HEK293 (cell line): ENCODE measurements around the gene VSTM2B.
A peak's percentile ranks its signal among the peaks of the same experiment; 100 is the strongest.

ENCODE experiments used
- CTCF ChIA-PET: fragments of 350-600 bp; formaldehyde crosslinking; extraction: SDS; loops from one replicate; lab custom pipeline; 2021; ENCODE audit warnings: antibody characterized with exemption; lab: Yijun Ruan, JAX
- POLR2A ChIA-PET: fragments of 300-600 bp; formaldehyde crosslinking; extraction: SDS; loops from one replicate; lab custom pipeline; 2020; ENCODE audit warnings: antibody characterized with exemption, inconsistent platforms; lab: Yijun Ruan, JAX
- H3K27ac ChIP-seq: fragments of 200-500 bp; sonication (Bioruptor generic); 2 replicates; pipeline ENCODE4 v1.5.1; 2014; ENCODE audit warnings: low read depth, low read length, control low read depth, inconsistent platforms; ENCODE audit errors: extremely low read depth
- H3K36me3 ChIP-seq, 2 experiments: fragments of 200-500 bp in 1 of 2; sonication (Bioruptor generic) in 1 of 2; 1 replicate in 1 of 2; 2 replicates in 1 of 2; pipeline ENCODE4 v1.5.1; 2014 to 2017; ENCODE audit warnings: inconsistent platforms in 2 of 2, low read length in 2 of 2; ENCODE audit not compliant: control insufficient read depth in 2 of 2, insufficient read depth in 1 of 2
- H3K4me1 ChIP-seq: fragments of 200-500 bp; sonication (Bioruptor generic); 2 replicates; pipeline ENCODE4 v1.5.1; 2014; ENCODE audit warnings: mild to moderate bottlenecking, low read length, inconsistent platforms; ENCODE audit not compliant: control insufficient read depth, insufficient read depth
- H3K4me3 ChIP-seq: 2 replicates; pipeline ENCODE4 v1.5.1; 2011; ENCODE audit warnings: low read depth, mild to moderate bottlenecking, control low read depth, low read length, moderate library complexity
- H3K9me3 ChIP-seq: fragments of 200-500 bp; sonication (Bioruptor generic); 2 replicates; pipeline ENCODE4 v1.5.1; 2014; ENCODE audit warnings: low read depth, low read length, inconsistent platforms; ENCODE audit not compliant: control insufficient read depth, insufficient read depth
- KLF16 ChIP-seq: fragments of 450-650 bp; formaldehyde crosslinking; IDR thresholded peaks from 2 replicates; pipeline ENCODE4 v1.5.1; 2017; ENCODE audit warnings: missing biosample characterization, missing genetic modification characterization
- KLF7 ChIP-seq: fragments of 450-650 bp; formaldehyde crosslinking; IDR thresholded peaks from 2 replicates; pipeline ENCODE4 v1.5.1; 2016; ENCODE audit warnings: missing biosample characterization, missing genetic modification characterization, borderline replicate concordance
- PBX3 ChIP-seq: sonication (generic); formaldehyde crosslinking; IDR thresholded peaks from 2 replicates; pipeline ENCODE4 v1.8.1; 2022; ENCODE audit warnings: mild to moderate bottlenecking, moderate library complexity, missing genetic modification reagents
- REST ChIP-seq: fragments of 450-650 bp; formaldehyde crosslinking; IDR thresholded peaks from 2 replicates; pipeline ENCODE4 v1.5.1; 2016; ENCODE audit warnings: missing biosample characterization, missing genetic modification characterization
- ZBTB6 ChIP-seq: fragments of 450-650 bp; formaldehyde crosslinking; IDR thresholded peaks from 2 replicates; pipeline ENCODE4 v1.5.1; 2017; ENCODE audit warnings: missing biosample characterization, missing genetic modification characterization
- ZNF24 ChIP-seq: fragments of 450-650 bp; formaldehyde crosslinking; IDR thresholded peaks from 2 replicates; pipeline ENCODE4 v1.5.1; 2016; ENCODE audit warnings: missing biosample characterization, missing genetic modification characterization
- ZNF341 ChIP-seq: fragments of 450-650 bp; formaldehyde crosslinking; IDR thresholded peaks from 2 replicates; pipeline ENCODE4; 2016; ENCODE audit warnings: low read depth, missing biosample characterization, missing genetic modification characterization
- ZNF362 ChIP-seq: fragments of 450-650 bp; formaldehyde crosslinking; IDR thresholded peaks from 2 replicates; pipeline ENCODE4 v1.5.1; 2016; ENCODE audit warnings: missing biosample characterization, missing genetic modification characterization
- ZNF518A ChIP-seq: fragments of 450-650 bp; formaldehyde crosslinking; conservative IDR thresholded peaks from 2 replicates; pipeline ENCODE4 v1.5.1; 2016; ENCODE audit warnings: low read depth, missing biosample characterization, missing genetic modification characterization
- ZNF585B ChIP-seq: fragments of 450-650 bp; formaldehyde crosslinking; IDR thresholded peaks from 2 replicates; pipeline ENCODE4 v1.5.1; 2016; ENCODE audit warnings: missing biosample characterization, missing genetic modification characterization
- ZNF610 ChIP-seq: fragments of 450-650 bp; formaldehyde crosslinking; IDR thresholded peaks from 2 replicates; pipeline ENCODE4 v1.5.1; 2016; ENCODE audit warnings: missing biosample characterization, missing genetic modification characterization, borderline replicate concordance
- ZNF623 ChIP-seq: fragments of 450-650 bp; formaldehyde crosslinking; IDR thresholded peaks from 2 replicates; pipeline ENCODE4 v1.5.1; 2016; ENCODE audit warnings: missing biosample characterization, missing genetic modification characterization
- ZNF658 ChIP-seq: fragments of 450-650 bp; formaldehyde crosslinking; IDR thresholded peaks from 2 replicates; pipeline ENCODE4; 2016; ENCODE audit warnings: missing biosample characterization, missing genetic modification characterization
- ZNF843 ChIP-seq: fragments of 450-650 bp; formaldehyde crosslinking; IDR thresholded peaks from 2 replicates; pipeline ENCODE4 v1.5.1; 2016; ENCODE audit warnings: missing biosample characterization, missing genetic modification characterization
- TF ChIP-seq, protein P1 (sequence below): fragments of 450-650 bp; formaldehyde crosslinking; IDR thresholded peaks from 2 replicates; pipeline ENCODE4; 2016; ENCODE audit warnings: missing biosample characterization, missing genetic modification characterization

Gene VSTM2B

DNA sequence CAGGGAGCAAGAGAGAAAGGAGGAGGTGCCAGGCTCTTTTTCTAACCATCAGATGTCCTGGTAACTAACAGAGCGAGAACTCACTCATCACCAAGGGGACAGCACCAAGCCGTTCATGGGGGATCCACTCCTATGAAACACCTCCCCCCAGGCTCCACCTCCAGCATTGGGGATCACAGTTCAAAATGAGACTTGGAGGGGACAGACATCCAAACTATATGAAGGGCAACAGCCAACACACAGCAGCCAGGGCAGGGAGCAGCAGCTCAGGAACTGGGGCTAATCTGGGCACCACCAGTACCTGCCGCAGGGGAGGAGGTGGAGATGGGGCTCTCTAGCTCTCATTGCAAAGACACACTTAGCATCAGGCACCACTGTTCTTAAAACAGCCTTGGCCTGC is 34.3 kb upstream of the VSTM2B start:
- Histone ChIP-seq H3K4me3 (no peak overlapping the region), H3K27ac (no peak overlapping the region), H3K4me1 (peaks cover 11% of the 10 kb centered on the region; the same call in 1 of the 2 replicates), H3K9me3 (0 out of 2 replicates have a peak, but pooled peaks cover 1% of the 10 kb centered on the region), H3K36me3 (no peaks in the 10 kb centered on the region; a peak in 1 of 3 replicates)
- CTCF ChIA-PET: interaction anchor here (0.7 to 5.9 kb wide), 2 partner anchors 14 to 103 kb away, joined by 3 to 59 read pairs; no protein-coding TSS in a partner anchor
- POLR2A ChIA-PET: no interaction called here
- TF ChIP-seq, protein P1, sequence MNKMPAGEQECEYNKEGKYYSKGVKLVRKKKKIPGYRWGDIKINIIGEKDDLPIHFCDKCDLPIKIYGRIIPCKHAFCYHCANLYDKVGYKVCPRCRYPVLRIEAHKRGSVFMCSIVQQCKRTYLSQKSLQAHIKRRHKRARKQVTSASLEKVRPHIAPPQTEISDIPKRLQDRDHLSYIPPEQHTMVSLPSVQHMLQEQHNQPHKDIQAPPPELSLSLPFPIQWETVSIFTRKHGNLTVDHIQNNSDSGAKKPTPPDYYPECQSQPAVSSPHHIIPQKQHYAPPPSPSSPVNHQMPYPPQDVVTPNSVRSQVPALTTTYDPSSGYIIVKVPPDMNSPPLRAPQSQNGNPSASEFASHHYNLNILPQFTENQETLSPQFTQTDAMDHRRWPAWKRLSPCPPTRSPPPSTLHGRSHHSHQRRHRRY (tag by site-specific recombination): no peak
- TF ChIP-seq ZNF843 (tag by site-specific recombination) (no peak), KLF16 (tag by site-specific recombination) (no peak)

GRCh38 chr19:29491995-29492577 is 33.7 kb upstream of the VSTM2B start:
- TF ChIP-seq ZNF341: peak; percentile 72
- TF ChIP-seq ZNF623 (tag by site-specific recombination): no peak
- no peak for TF ChIP-seq ZNF610 (tag by site-specific recombination)
- TF ChIP-seq PBX3 (CRISPR knock-in tag): no peak
- peaks cover 11% of the 10 kb centered on the region; the same call in 1 of the 2 replicates for H3K4me1 ChIP-seq
- H3K36me3 ChIP-seq: no peaks in the 10 kb centered on the region; a peak in 1 of 3 replicates
- ChIA-PET CTCF (interaction anchor here (0.7 to 5.9 kb wide), 2 partner anchors 14 to 104 kb away, joined by 3 to 59 read pairs; no protein-coding TSS in a partner anchor), POLR2A (no interaction called here)
- H3K9me3 ChIP-seq: no peaks in the 10 kb centered on the region
- H3K27ac ChIP-seq: no peak overlapping the region
- no peak overlapping the region for H3K4me3 ChIP-seq

DNA sequence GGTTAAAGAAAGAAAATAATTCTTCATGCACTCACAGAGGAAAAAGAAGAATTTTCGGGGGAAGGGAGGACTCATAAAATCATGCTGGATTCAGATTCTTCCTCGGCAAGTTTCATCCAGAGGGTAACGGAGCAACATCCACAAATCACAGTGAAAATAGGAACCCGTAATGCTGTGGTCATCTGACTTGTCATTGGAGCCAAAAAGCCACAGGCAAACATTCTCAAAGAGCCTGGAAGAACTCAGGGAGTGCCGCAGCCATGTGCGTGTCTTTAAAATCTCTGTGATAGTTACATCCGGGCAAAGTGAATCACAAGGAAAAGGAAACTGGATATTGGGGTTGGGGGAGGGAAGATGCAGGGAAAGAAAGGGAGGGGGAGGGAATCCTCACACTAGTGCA is 33.0 kb upstream of the VSTM2B start:
- H3K4me1 ChIP-seq: peaks cover 7% of the 10 kb centered on the region; the same call in 1 of the 2 replicates
- TF ChIP-seq ZBTB6 (tag by site-specific recombination) (no peak), ZNF362 (tag by site-specific recombination) (no peak), ZNF518A (tag by site-specific recombination) (no peak), REST (tag by site-specific recombination) (no peak), KLF7 (tag by site-specific recombination) (no peak), ZNF585B (no peak), ZNF24 (no peak), ZNF658 (tag by site-specific recombination) (no peak)
- TF ChIP-seq, all 188 proteins: peak for 0
- ChIA-PET POLR2A (no interaction called here), CTCF (no interaction called here)
- Histone ChIP-seq H3K36me3 (no peaks in the 10 kb centered on the region; a peak in 1 of 3 replicates), H3K9me3 (no peaks in the 10 kb centered on the region), H3K27ac (no peak overlapping the region), H3K4me3 (no peak overlapping the region)
